Effector memory CD4-positive, alpha-beta T cell (primary cell): ENCODE data around the gene DYNLT2.

Experiments used
- DNase-seq, 3 donors: peaks; one replicate each; pipeline ENCODE4 v3.0.0-alpha.2; 2020
- H3K27ac ChIP-seq: 2 replicates; pipeline ENCODE4 v1.7.0; 2013; ENCODE audit warnings: mild to moderate bottlenecking, low read length, moderate library complexity; ENCODE audit not compliant: insufficient read depth, poor library complexity, severe bottlenecking
- H3K27me3 ChIP-seq: replicated peaks from 2 replicates; pipeline ENCODE4 v1.7.0; 2013; ENCODE audit warnings: mild to moderate bottlenecking, low read length; ENCODE audit not compliant: insufficient read depth, control insufficient read depth, poor library complexity, severe bottlenecking
- H3K36me3 ChIP-seq: 2 replicates; pipeline ENCODE4 v1.7.0; 2013; ENCODE audit warnings: mild to moderate bottlenecking, low read length, moderate library complexity; ENCODE audit not compliant: control insufficient read depth, insufficient read depth
- H3K4me1 ChIP-seq: 2 replicates; pipeline ENCODE4 v1.7.0; 2013; ENCODE audit warnings: low read length, mild to moderate bottlenecking; ENCODE audit not compliant: control insufficient read depth, insufficient read depth, poor library complexity, severe bottlenecking
- H3K4me3 ChIP-seq: 2 replicates; pipeline ENCODE4 v1.7.0; 2013; ENCODE audit warnings: low read length, low read depth, mild to moderate bottlenecking; ENCODE audit not compliant: insufficient read depth, poor library complexity, severe bottlenecking
- H3K9me3 ChIP-seq: 2 replicates; pipeline ENCODE4 v1.7.0; 2013; ENCODE audit warnings: mild to moderate bottlenecking, low read length, moderate library complexity; ENCODE audit not compliant: control insufficient read depth

The DYNLT2 gene

DNA sequence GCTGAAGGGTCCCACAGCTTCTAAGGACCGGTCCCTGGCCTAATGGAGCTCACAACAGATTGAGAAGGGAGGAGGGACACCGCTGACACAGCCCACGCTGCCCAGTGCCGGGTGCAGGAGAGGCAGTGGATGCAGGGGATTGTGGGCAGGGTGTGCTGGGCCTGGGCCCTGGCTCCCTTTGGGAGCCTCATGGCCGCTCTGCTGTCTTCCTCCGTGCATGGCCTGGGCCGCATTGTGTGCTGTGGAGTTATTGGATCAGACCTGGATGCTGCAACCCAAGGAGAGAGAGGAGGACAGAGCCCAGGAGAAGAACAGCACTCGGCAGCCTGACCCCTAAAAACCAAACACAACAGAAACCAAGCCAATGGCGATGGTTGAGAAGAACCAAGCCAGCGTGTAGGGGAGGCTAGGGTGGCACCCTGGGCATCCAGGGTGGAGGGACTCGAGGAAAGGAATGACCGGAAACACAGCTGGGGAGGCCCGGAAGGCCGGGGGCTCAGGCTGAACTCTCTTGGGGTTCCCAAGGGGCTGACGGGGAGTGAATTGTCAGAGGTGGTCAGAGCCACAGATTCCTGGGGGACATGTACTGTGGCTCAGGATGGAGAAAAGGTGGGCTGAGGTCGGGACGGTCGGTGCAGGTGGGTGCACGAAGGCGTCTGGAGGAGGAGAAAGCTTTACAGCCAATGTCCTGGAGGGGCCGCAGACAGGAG lies 41.1 kb upstream of the DYNLT2 start:
- no peak for DNase-seq
- Histone ChIP-seq H3K27ac (no peak overlapping the region), H3K27me3 (no peaks in the 10 kb centered on the region), H3K9me3 (no peaks in the 10 kb centered on the region), H3K4me3 (no peak overlapping the region), H3K4me1 (peaks cover 7% of the 10 kb centered on the region), H3K36me3 (no peaks in the 10 kb centered on the region)

DNA sequence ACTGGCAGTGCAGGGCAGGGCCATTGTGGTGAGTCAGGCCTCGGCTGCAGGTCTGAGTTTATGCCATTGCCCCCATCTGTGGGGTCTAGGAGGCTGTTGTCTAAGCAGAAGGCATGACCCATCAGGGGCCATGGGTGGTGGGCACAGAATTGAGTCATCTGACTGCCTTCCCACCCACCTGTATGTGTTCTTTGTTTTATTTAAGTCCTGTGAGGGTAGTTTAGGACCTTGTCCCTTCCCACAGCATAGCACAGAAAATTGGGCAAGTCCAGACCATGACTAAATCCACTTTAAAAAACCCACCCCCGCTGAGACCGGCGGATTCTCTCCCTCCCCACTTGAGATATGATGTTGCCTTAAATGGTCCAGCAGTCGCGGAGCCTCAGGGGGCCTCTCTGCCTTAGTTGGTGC lies 40.4 kb upstream of the DYNLT2 start:
- Histone ChIP-seq H3K4me3 (no peak overlapping the region), H3K4me1 (peaks cover 7% of the 10 kb centered on the region), H3K9me3 (no peaks in the 10 kb centered on the region), H3K27me3 (no peaks in the 10 kb centered on the region), H3K27ac (no peak overlapping the region), H3K36me3 (no peaks in the 10 kb centered on the region)
- no peak for DNase-seq

DNA sequence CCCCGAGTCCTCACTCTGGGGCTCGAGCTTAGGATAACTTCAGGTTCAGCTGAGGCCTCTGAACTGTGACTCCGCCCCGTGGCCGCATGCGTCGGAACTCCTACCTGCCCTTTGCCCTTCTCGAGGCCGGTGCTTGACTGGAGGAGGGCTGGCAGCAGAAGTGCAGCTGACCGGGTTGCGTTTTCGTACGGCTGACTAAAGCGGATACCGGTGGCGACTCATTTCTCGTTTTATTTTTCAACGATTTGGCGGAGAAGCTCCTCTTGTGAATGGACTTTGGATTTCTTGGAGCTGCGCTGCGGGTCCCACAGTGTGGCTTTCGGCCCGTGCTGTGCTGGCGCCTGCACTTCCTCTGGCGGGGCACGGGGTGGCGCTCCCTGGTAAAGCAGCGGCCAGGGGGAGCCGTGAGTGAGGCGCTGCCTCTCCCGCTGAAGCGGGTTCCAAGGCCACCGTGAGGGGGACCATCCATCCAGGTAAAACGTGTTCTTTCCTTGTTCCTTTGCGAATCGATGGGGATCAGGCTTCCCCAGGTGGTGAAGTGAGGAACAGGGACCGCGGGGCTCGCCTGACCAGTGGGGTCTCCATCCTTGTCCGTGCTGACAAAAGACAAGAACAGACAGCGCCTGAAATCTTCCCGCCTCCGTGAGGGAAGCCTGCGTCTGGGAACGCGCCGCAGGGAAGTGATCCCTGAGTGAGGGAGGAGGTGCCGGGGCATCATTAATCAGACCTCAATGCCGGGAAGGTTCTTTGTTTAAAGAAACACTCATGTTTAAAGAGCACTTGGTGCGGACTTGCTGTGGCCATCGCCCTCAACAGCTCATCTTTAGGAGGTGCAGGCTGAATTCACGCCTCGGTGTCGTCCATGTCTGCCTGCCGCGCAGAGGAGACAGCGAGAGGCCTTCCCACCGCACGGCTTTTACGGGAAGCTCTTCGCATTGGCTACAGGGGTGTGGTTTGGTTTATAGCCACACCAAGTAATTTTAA lies 38.9 kb upstream of the DYNLT2 start:
- peak; percentile 40 to 52 (median 49) for DNase-seq
- peak overlapping the region; percentile 60 for H3K4me3 ChIP-seq
- H3K9me3 ChIP-seq = no peaks in the 10 kb centered on the region
- peak overlapping the region; percentile 38 for H3K27ac ChIP-seq
- no peaks in the 10 kb centered on the region for H3K27me3 ChIP-seq
- H3K4me1 ChIP-seq = peaks cover 7% of the 10 kb centered on the region
- H3K36me3 ChIP-seq = no peaks in the 10 kb centered on the region

DNA sequence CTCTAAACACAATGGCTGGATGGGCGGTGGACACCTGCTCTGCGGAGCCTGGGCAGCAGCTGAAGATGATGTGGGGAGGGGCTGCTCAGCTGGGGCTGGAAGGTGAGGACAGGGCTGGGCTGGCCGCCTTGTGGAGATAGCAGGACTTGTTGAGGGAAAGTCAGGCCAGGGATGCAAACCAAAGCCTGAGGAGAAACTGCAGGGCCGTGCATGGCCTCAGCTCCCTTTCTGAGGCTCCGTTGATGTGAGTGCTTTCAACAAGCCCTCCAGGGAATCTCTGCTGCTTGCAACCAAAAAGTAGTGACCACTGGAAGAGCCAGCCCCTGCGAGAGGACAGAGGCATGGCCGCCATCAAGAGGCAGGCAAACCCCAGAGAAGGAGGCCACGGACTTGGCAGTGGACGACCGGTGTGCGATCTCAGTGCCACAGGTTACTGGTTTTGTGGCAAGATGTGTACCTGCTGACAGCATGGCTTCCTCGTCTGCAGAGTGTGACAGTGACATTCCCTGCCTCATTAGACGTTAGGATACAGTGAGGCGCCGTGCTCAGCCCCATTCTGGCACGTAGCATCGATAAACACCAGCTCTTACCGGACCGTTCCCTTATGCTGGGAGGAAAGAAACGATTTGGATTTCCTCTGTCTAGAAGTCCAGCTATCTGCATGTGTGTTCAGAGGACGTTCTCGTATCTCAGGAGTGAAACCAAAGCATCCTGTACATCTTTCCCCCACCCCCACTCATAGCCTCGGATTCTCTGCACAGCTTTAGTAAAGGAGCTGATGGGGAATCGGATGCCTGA lies 38.0 kb upstream of the DYNLT2 start:
- Histone ChIP-seq H3K36me3 (no peaks in the 10 kb centered on the region), H3K4me1 (peaks cover 7% of the 10 kb centered on the region), H3K9me3 (no peaks in the 10 kb centered on the region), H3K4me3 (peak overlapping the region; percentile 60), H3K27ac (no peak overlapping the region), H3K27me3 (no peaks in the 10 kb centered on the region)
- no peak for DNase-seq

DNA sequence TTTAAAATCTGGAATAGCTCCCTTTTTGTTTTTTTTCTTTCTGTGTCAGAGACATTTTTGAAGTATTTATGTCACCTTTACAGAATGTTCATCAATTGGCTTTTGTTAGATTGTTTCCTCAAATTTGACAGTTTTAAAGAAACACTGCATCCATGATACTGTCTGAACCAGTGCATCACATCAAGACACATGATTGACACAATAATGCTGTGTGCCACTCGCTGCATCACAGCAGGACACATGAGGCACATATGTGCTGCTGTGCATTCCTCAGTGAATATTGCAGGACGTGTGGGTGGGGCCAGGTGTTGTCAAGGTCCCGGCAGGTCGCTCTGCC lies 37.4 kb upstream of the DYNLT2 start:
- H3K36me3 ChIP-seq = no peaks in the 10 kb centered on the region
- H3K9me3 ChIP-seq = no peaks in the 10 kb centered on the region
- no peak overlapping the region for H3K27ac ChIP-seq
- no peak for DNase-seq
- no peaks in the 10 kb centered on the region for H3K27me3 ChIP-seq
- H3K4me3 ChIP-seq = no peak overlapping the region
- peaks cover 7% of the 10 kb centered on the region for H3K4me1 ChIP-seq

DNA sequence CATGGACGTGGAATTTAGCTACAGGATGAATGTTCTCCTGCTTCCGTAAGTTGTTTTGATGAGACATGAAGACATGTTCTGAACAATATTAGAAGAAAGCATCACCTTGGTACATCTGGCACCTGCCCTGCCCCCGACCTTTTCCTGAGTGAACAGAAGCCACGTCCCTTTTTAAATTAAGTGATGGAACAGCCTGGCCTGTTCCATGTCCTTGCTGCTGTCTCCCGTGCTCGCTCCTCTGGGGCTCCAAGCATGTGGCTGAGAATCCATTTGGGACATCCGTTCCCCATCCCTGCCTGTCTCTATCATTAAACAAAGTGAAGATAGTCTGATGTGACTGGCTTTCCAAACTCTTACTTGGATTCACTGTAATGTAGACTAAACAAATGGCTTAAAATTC lies 36.4 kb upstream of the DYNLT2 start:
- DNase-seq = no peak
- no peaks in the 10 kb centered on the region for H3K9me3 ChIP-seq
- no peaks in the 10 kb centered on the region for H3K27me3 ChIP-seq
- no peaks in the 10 kb centered on the region for H3K36me3 ChIP-seq
- H3K4me3 ChIP-seq = no peak overlapping the region
- H3K27ac ChIP-seq = no peak overlapping the region
- H3K4me1 ChIP-seq = peaks cover 7% of the 10 kb centered on the region

DNA sequence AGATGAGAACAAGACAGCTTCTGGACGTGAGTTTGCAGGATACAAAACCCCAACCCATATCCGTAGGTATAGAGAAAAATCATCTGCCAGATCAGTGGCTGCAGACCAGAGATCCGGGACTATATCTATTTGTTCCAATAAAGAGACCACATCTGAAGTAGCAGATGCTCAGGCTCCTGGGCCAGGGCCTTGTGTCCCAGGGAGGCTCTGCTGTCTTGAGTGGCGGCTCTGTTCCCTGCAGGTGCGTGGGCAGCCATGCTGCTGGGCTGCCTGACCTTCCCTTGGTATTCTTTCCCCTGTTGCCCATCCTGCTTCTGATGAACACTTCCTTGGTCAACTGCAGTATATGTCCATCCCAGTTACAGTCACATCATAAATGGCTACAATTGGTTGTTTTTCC lies 35.0 kb upstream of the DYNLT2 start:
- Histone ChIP-seq H3K27me3 (no peaks in the 10 kb centered on the region), H3K4me1 (peaks cover 7% of the 10 kb centered on the region), H3K36me3 (no peaks in the 10 kb centered on the region), H3K4me3 (no peak overlapping the region), H3K27ac (no peak overlapping the region), H3K9me3 (no peaks in the 10 kb centered on the region)
- no peak for DNase-seq

DNA sequence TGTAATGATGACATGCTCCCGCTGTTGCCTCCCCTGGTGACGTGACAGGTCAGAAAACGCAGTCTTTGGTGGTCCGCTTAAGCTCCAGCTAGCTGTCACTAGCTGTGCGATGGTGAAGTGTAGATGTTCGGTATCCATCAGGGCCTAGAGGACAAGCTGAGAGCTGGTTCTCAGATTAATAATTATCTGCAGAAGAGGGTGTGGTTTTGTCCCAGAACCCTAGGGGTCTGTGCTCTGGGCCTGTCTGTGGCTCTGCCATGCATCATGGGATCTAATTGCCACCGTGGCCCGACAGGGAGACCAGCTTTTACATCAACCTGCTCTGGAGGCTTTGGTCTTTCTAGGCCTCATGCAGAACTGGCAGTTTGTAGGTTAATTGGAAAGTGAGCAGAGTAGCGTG lies 34.2 kb upstream of the DYNLT2 start:
- H3K36me3 ChIP-seq = no peaks in the 10 kb centered on the region
- no peak for DNase-seq
- H3K27ac ChIP-seq = no peak overlapping the region
- no peaks in the 10 kb centered on the region for H3K27me3 ChIP-seq
- H3K4me1 ChIP-seq = peaks cover 5% of the 10 kb centered on the region
- no peak overlapping the region for H3K4me3 ChIP-seq
- no peaks in the 10 kb centered on the region for H3K9me3 ChIP-seq

DNA sequence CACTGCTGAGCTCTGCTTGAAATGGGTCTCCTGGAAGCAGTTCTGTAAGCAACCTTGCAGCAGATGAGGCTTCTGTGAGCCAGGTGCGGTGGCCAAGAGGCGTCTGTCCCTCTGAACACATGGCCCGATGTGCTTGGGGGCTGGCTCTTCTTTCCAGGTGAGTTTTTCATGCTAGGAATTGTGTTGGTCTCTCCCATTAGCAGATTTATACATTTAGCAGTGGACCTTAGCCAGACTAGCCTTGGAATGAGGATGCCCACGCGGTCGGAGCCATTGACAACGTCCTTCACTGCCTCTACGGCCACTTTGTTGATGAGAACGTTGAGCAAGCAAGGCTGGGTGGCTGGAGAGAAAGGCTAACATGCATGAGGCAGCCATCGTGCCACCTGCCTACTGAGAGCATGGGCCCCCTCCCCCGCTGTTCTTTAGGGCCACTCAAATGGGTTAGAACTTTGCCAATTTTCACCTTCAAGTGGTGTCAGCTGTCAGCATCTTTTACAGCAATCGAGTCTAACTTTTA lies 33.5 kb upstream of the DYNLT2 start:
- no peak for DNase-seq
- no peaks in the 10 kb centered on the region for H3K27me3 ChIP-seq
- H3K4me1 ChIP-seq = peaks cover 4% of the 10 kb centered on the region
- no peaks in the 10 kb centered on the region for H3K36me3 ChIP-seq
- no peak overlapping the region for H3K27ac ChIP-seq
- H3K4me3 ChIP-seq = no peak overlapping the region
- no peaks in the 10 kb centered on the region for H3K9me3 ChIP-seq
